HG02973 (cell line): Measurements from ENCODE around the gene C6orf120.
"Not testable (repeated sequence)": the region's sequence is repeated elsewhere in the genome, so short reads cannot be mapped to it uniquely, and the experiment has no call there.

Source experiments
- ATAC-seq: cut with Tn5 transposase; IDR thresholded peaks from one replicate; pipeline ENCODE4 v1.9.1; 2021; ENCODE audit warnings: moderate library complexity; ENCODE audit not compliant: unreplicated experiment

C6orf120 gene

GRCh38 chr6:169678342-169678741 is 23.6 kb upstream of the C6orf120 start:
- ATAC-seq: no peak

- ATAC-seq: no peak
Measured at GRCh38 chr6:169684056-169684455, 17.9 kb upstream of the C6orf120 start.

GRCh38 chr6:169685860-169686259 is 16.1 kb upstream of the C6orf120 start:
- ATAC-seq: no peak

- ATAC-seq: no peak
Measured at GRCh38 chr6:169689287-169689686, 12.6 kb upstream of the C6orf120 start.

GRCh38 chr6:169691260-169691659 is 10.7 kb upstream of the C6orf120 start:
- no peak for ATAC-seq

GRCh38 chr6:169692516-169692915 is 9.4 kb upstream of the C6orf120 start:
- ATAC-seq: no peak

- no peak for ATAC-seq
Measured at GRCh38 chr6:169695131-169695530, 6.8 kb upstream of the C6orf120 start.

- not testable (repeated sequence) for ATAC-seq
Measured at GRCh38 chr6:169697115-169697514, 4.8 kb upstream of the C6orf120 start.

- no peak for ATAC-seq
Measured at GRCh38 chr6:169700296-169700695, 1.6 kb upstream of the C6orf120 start.

GRCh38 chr6:169701311-169701953 is 494 bp upstream of the C6orf120 start:
- ATAC-seq: peak; percentile 2

GRCh38 chr6:169702840-169703246 is 917 bp downstream of the C6orf120 start:
- ATAC-seq: peak; percentile 16

- no peak for ATAC-seq
Measured at GRCh38 chr6:169707772-169708171, 5.8 kb downstream of the C6orf120 start.

GRCh38 chr6:169709293-169709692 is 7.4 kb downstream of the C6orf120 start:
- peak; percentile 75 for ATAC-seq

GRCh38 chr6:169710009-169710408 is 8.1 kb downstream of the C6orf120 start:
- no peak for ATAC-seq

- no peak for ATAC-seq
Measured at GRCh38 chr6:169714178-169714577, 12.3 kb downstream of the C6orf120 start.

GRCh38 chr6:169714595-169714994 is 12.7 kb downstream of the C6orf120 start:
- ATAC-seq: no peak

- ATAC-seq: no peak
Measured at GRCh38 chr6:169719117-169719516, 17.2 kb downstream of the C6orf120 start.

- no peak for ATAC-seq
Measured at GRCh38 chr6:169720207-169720855, 18.4 kb downstream of the C6orf120 start.

- no peak for ATAC-seq
Measured at GRCh38 chr6:169722362-169723199, 20.7 kb downstream of the C6orf120 start.

GRCh38 chr6:169723200-169723909 is 21.4 kb downstream of the C6orf120 start:
- peak; percentile 39 for ATAC-seq

- peak; percentile 40 for ATAC-seq
Measured at GRCh38 chr6:169723991-169724493, 22.1 kb downstream of the C6orf120 start.
